GM23248 (cell line): ENCODE measurements around the gene IRF1.

ENCODE experiments used
- EZH2 ChIP-seq: fragments of 200-600 bp; sonication (generic); IDR thresholded peaks from 2 replicates; pipeline ENCODE4 v1.6.1; 2018; ENCODE audit warnings: antibody characterized with exemption, mild to moderate bottlenecking; ENCODE audit not compliant: insufficient read depth, poor library complexity, severe bottlenecking
- EZH2phosphoT487 ChIP-seq: fragments of 200-600 bp; sonication (generic); IDR thresholded peaks from 2 replicates; pipeline ENCODE4 v1.6.1; 2018; ENCODE audit warnings: antibody characterized with exemption, moderate library complexity, mild to moderate bottlenecking, low read depth; ENCODE audit not compliant: insufficient read depth

DNA sequence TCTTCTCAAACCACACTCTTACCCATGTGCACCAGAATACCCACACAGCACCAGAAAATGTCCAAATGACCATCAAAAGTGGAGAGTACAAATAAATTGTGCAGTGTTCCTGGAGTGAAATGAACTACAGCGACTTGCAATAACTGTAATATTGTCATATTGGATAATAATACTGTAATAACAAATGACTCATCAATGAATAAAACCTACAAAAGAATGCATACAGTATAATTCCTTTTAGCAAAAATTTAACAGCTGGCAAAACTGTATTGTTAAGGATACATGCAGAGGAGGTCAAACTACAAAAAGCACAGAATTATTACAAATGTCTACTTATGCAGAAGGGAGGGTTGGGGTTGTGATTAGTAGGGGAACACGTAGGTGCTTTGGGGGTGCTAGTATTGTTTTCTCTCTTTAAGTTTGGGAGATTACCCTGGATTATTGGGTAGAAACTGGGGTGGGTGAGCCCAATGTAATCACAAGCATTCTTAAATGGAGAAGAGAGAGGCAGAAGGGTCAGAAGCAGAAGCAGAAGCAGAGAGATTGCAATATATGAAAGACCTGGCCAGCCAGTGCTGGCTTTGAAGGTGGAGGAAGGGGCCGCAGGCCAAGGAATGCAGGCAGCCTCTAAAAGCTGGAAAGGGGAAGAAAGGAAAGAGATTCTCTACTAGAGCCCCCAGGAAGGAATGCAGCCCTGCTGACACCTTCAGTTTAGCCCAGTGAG, 21.8 kb downstream of the IRF1 start:
- no peak for TF ChIP-seq EZH2
- TF ChIP-seq EZH2phosphoT487, result no peak
